GM12891 (cell line): Measurements from ENCODE around the gene CYP2A6.
"Not testable (repeated sequence)": the region's sequence is repeated elsewhere in the genome, so short reads cannot be mapped to it uniquely, and the experiment has no call there.

Experiments used
- PAX5 ChIP-seq: IDR thresholded peaks from 2 replicates; pipeline ENCODE4 v1.6.1; 2011; ENCODE audit warnings: low read length, moderate library complexity, mild to moderate bottlenecking; ENCODE audit not compliant: insufficient read depth, severe bottlenecking
- POLR2A ChIP-seq: IDR thresholded peaks from 2 replicates; pipeline ENCODE4 v1.6.1; 2011; ENCODE audit warnings: low read depth, low read length, control low read depth
- POLR2AphosphoS5 ChIP-seq: IDR thresholded peaks from 2 replicates; pipeline ENCODE4 v1.6.1; 2011; ENCODE audit warnings: low read depth, low read length, control low read depth
- POU2F2 ChIP-seq: IDR thresholded peaks from 2 replicates; pipeline ENCODE4 v1.6.1; 2011; ENCODE audit warnings: low read depth, mild to moderate bottlenecking, control low read depth, low read length, moderate library complexity
- SPI1 ChIP-seq: IDR thresholded peaks from 2 replicates; pipeline ENCODE4 v1.6.1; 2011; ENCODE audit warnings: low read depth, low read length, control low read depth
- TAF1 ChIP-seq: IDR thresholded peaks from 2 replicates; pipeline ENCODE4 v1.6.1; 2011; ENCODE audit warnings: low read depth, low read length, control low read depth

DNA sequence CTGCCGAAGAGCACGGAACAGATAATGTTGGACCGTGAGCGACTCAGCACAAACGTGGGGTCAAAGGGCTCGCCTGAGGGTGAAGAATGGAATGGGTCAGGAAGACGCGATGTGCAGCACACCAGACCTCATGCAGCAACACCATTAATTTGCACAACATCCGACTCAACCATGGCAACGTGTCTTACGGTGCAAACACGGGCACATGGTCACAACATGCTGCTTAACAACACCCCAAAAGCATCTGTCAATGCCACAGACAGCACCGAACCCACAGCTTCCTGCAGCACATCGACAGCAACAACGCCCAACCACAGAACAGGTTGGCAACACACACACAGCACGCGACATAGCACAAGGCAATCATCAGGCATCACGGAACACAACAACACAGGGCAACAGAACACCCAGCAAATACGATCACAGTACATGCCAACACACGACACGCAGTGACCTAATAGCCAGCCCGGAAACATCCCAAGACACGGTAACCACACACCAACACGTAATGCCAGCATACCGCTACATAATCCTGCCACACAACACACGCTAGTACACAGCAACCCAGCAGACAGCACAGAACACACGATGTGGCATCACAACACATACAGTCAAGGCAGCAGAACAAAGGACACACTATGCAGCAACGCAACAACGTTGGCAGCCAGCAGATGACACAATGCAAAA is 23.4 kb downstream of the CYP2A6 start:
- not testable (repeated sequence) for TF ChIP-seq POLR2A, POLR2AphosphoS5, TAF1, SPI1, POU2F2, PAX5
